ENCODE results near the gene RARB.

DNA sequence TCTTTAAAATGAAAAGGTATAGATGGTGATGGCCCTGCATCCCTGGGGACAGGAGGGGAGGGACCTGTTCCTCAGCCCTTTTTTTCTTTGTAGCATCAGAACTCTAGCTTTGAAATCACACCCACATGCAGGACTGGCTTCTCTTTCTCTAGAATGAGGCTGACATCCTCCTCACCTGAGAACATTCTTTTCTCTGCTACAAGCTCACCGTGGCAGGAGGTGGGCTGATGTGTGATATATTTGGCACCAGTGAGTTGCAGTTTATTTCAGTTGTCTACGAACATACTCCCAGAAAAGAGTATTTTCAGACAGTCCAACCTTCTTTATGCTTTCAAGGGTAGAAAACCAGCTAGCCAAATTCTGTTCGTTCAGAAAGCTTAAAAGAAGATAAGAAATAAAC lies 43.6 kb upstream of the RARB start:
- TF ChIP-seq, protein P1, sequence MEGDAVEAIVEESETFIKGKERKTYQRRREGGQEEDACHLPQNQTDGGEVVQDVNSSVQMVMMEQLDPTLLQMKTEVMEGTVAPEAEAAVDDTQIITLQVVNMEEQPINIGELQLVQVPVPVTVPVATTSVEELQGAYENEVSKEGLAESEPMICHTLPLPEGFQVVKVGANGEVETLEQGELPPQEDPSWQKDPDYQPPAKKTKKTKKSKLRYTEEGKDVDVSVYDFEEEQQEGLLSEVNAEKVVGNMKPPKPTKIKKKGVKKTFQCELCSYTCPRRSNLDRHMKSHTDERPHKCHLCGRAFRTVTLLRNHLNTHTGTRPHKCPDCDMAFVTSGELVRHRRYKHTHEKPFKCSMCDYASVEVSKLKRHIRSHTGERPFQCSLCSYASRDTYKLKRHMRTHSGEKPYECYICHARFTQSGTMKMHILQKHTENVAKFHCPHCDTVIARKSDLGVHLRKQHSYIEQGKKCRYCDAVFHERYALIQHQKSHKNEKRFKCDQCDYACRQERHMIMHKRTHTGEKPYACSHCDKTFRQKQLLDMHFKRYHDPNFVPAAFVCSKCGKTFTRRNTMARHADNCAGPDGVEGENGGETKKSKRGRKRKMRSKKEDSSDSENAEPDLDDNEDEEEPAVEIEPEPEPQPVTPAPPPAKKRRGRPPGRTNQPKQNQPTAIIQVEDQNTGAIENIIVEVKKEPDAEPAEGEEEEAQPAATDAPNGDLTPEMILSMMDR (IDR thresholded peaks at IDR 0.05): no peak
- no peak for TF ChIP-seq POLR2A (IDR thresholded peaks at IDR 0.05)
- no peak for TF ChIP-seq EP300 (IDR thresholded peaks at IDR 0.05)
